Stimulated activated CD4-positive, alpha-beta T cell treated with anti-CD3 and anti-CD28 coated beads, Interleukin-15, amount 100 ng/mL, for 48 hours (primary cell): ENCODE measurements around the gene FITM1.

Experiments used
- DNase-seq, 2 donors: peaks; one replicate each; pipeline ENCODE4 v3.0.0-alpha.2; 2020; ENCODE audit warnings: low read depth in 2 of 2

Gene FITM1

GRCh38 chr14:24160850-24161804, 30.7 kb downstream of the FITM1 start, which contains the start of gene IRF9:
Gene IRF9 (plus strand): TSS chr14:24161265. CDS start chr14:24162145, 880 bp downstream.
- peak; percentile 95 to 97 for DNase-seq

DNA sequence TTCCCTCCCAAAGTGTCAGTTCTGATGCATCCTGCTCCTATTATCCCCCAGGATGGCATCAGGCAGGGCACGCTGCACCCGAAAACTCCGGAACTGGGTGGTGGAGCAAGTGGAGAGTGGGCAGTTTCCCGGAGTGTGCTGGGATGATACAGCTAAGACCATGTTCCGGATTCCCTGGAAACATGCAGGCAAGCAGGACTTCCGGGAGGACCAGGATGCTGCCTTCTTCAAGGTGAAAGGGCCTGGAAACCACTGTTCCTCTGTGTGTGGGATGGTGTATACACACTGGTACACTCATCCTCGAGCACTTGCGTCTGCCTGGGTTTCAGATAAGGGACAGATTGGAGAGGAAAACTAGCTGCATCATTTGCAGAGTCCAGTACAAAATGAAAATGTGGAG, 31.6 kb downstream of the FITM1 start:
- no peak for DNase-seq

GRCh38 chr14:24164518-24164991, 34.1 kb downstream of the FITM1 start:
- no peak for DNase-seq

GRCh38 chr14:24165785-24166184, 35.3 kb downstream of the FITM1 start:
- DNase-seq: no peak

GRCh38 chr14:24167469-24168114, 37.1 kb downstream of the FITM1 start:
- no peak for DNase-seq

GRCh38 chr14:24171422-24172260, 41.2 kb downstream of the FITM1 start, which contains the start of gene REC8:
Gene REC8 (plus strand): TSS chr14:24172080. CDS start chr14:24172553, 473 bp downstream.
- peak; percentile 51 to 65 for DNase-seq

DNA sequence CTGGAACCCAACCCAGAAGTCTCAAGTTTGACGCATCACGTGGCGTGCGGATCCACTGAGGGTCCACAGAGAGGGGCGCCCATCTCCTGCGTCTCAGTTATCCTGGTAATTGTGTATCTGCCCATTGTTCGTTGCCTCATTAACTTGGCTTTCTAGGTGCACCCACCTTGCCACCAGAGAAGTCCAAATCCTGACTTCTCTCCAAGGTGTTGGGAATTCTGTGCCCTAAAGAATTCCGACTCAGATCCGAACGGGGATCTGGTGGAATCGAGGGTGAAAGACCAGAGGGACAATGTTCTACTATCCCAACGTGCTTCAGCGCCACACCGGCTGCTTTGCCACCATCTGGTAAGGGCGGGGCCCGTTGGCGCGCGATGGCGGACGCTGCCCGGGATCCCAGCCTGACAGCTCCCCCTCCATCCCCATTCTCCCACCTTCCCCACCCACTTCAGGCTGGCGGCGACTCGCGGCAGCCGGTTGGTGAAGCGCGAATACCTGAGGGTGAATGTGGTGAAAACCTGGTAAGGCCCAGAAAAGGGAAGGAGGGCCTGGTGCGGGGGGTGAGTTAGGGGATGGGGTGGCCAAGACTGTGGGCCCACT, 41.9 kb downstream of the FITM1 start:
- no peak for DNase-seq

GRCh38 chr14:24172871-24173281, 42.4 kb downstream of the FITM1 start:
- DNase-seq: no peak

DNA sequence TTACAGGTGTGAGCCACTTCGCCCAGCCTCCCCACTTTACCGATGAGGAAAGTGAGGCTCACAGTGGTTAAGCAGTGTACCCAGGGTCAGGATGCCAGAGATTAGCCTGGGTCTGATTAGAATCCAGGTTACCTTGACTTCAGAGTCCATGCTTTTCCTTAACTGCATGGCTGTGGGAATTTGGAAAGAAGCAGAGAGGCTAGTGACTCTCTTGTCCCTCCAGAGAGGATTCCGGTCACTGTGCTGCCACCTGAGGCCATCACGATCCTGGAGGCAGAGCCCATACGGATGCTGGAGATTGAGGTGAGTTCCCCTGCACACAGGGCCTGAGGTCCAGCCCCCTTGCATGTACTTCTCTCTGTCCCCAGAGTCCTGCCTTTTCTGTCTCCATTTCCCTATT, 46.1 kb downstream of the FITM1 start:
- DNase-seq: no peak

GRCh38 chr14:24177041-24177825, 46.8 kb downstream of the FITM1 start:
- no peak for DNase-seq

- DNase-seq: no peak
Measured at GRCh38 chr14:24177891-24178290, 47.4 kb downstream of the FITM1 start.

DNA sequence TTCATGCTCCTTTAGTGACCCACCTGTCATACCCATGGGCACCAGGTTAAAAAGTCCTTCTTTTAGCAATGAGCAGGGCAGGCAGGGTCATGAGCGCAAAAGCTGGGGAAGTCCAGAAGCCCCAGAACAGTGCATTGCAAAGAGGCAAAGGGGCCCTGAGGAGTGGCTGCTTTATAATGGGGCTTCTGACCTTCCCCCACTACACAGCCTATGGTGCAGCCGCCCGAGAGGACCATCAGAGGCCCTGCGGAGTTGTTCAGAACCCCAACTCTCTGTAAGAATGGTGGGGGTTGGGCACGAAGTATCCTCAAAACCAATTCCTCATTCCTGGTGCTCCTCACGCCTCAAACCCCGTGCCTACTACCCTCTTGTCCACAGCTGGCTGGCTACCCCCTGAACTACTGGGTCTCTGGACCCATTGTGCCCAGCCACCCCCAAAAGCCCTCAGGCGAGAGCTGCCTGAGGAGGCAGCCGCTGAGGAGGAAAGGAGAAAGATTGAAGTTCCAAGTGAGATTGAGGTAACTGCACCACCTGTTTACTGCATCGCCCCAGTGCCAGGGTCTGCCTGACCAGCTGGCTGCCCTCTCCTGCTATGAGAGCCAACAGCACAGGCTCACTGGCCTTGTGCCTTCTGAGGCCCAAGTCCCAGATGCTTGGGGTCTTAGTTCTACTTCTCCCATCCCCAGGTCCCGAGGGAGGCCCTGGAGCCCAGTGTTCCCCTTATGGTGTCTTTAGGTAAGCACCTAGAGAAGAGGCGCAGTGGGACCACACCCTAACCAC, 48.1 kb downstream of the FITM1 start:
- DNase-seq: no peak

- no peak for DNase-seq
Measured at GRCh38 chr14:24179294-24179960, 49.0 kb downstream of the FITM1 start.

GRCh38 chr14:24179961-24180796, 49.7 kb downstream of the FITM1 start:
- no peak for DNase-seq

GRCh38 chr14:24181371-24182077, 51.1 kb downstream of the FITM1 start:
- DNase-seq: no peak
